ENCODE measurements around the gene PSMB7.

The PSMB7 gene

DNA sequence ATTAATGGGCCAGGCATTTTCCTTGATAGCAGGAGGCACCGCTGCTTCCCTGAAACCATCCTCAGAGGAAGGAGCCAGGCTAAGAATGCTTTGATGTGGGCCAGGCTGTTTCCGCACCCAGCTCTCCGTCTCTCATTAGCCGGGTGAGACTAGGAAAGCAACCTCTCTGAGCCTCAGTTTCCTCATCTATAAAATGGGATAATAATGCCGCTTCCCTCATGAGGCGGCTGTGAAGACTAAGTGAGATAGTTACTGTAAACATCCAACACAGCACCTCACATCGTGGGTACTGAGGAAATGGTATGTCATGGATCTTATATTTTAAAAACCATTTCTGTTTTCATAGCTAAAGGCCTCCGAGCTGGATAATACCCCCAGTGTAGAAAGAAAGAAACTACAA, 111.0 kb downstream of the PSMB7 start:
- Histone ChIP-seq H3K79me2 (ENCODE audit: low read length) (no peaks in the 10 kb centered on the region), H3K4me1 (ENCODE audit: low read length) (no peaks in the 10 kb centered on the region), H3K27ac (ENCODE audit: low read length) (no peak overlapping the region)

DNA sequence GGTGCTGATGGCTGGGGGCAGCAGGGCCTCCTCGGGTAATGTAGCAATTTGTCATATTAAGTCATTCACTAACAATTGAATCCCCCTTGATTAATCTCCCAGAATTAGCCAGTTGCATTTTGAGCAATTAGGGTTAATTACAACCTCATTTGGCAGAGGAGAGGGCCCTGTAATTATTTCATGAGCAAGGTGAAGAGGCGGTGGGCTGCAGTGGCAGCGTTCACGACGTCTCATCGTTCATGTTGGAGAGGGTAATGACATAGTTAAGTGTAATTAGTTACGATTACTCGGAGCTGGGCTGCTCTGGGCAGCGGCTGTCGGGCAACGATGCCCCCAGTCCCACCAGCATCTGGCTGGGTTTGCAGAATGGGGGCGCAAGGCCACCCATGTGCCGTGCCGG, 111.5 kb downstream of the PSMB7 start:
- H3K9me3 ChIP-seq (replicated peaks; ENCODE audit: insufficient read depth, low read length) = no peaks in the 10 kb centered on the region
- H2AFZ ChIP-seq (ENCODE audit: low read length) = no peak overlapping the region
- H3K27me3 ChIP-seq (replicated peaks; ENCODE audit: insufficient read depth, low read length) = no peaks in the 10 kb centered on the region
- H4K20me1 ChIP-seq (ENCODE audit: insufficient read depth, low read length) = no peaks in the 10 kb centered on the region
- no peak overlapping the region for H3K27ac ChIP-seq (ENCODE audit: low read length)
- H3K36me3 ChIP-seq (replicated peaks; ENCODE audit: insufficient read depth, low read length) = no peaks in the 10 kb centered on the region
- H3K9ac ChIP-seq (ENCODE audit: low read length) = no peak overlapping the region
- H3K4me1 ChIP-seq (ENCODE audit: low read length) = no peaks in the 10 kb centered on the region
- H3K9me2 ChIP-seq (replicated peaks; ENCODE audit: insufficient read depth, low read length) = no peaks in the 10 kb centered on the region
- TF ChIP-seq EZH2 (optimal IDR thresholded peaks at IDR 0.05; ENCODE audit: low read depth, low read length) = no peak
- TF ChIP-seq, protein P1, sequence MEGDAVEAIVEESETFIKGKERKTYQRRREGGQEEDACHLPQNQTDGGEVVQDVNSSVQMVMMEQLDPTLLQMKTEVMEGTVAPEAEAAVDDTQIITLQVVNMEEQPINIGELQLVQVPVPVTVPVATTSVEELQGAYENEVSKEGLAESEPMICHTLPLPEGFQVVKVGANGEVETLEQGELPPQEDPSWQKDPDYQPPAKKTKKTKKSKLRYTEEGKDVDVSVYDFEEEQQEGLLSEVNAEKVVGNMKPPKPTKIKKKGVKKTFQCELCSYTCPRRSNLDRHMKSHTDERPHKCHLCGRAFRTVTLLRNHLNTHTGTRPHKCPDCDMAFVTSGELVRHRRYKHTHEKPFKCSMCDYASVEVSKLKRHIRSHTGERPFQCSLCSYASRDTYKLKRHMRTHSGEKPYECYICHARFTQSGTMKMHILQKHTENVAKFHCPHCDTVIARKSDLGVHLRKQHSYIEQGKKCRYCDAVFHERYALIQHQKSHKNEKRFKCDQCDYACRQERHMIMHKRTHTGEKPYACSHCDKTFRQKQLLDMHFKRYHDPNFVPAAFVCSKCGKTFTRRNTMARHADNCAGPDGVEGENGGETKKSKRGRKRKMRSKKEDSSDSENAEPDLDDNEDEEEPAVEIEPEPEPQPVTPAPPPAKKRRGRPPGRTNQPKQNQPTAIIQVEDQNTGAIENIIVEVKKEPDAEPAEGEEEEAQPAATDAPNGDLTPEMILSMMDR (IDR thresholded peaks at IDR 0.05; ENCODE audit: low read length) = no peak
- TF ChIP-seq EZH2phosphoT487 (IDR thresholded peaks at IDR 0.05; ENCODE audit: low read length) = no peak
- H3K79me2 ChIP-seq (ENCODE audit: low read length) = no peaks in the 10 kb centered on the region
- no peak overlapping the region for H3K4me2 ChIP-seq (ENCODE audit: low read depth, low read length)
- no peak overlapping the region for H3K4me3 ChIP-seq (ENCODE audit: low read length)
- no peak for DNase-seq
- H3F3A ChIP-seq (ENCODE audit: insufficient read depth, low read length) = no peaks in the 10 kb centered on the region

More for the DNA sequence above, 111.0 kb downstream of the PSMB7 start:
- no peak overlapping the region for H2AFZ ChIP-seq (ENCODE audit: low read length)
- no peaks in the 10 kb centered on the region for H3K36me3 ChIP-seq (replicated peaks; ENCODE audit: insufficient read depth, low read length)
- H3K4me2 ChIP-seq (ENCODE audit: low read depth, low read length) = no peak overlapping the region
- no peaks in the 10 kb centered on the region for H3K9me2 ChIP-seq (replicated peaks; ENCODE audit: insufficient read depth, low read length)
- no peaks in the 10 kb centered on the region for H4K20me1 ChIP-seq (ENCODE audit: insufficient read depth, low read length)
- H3F3A ChIP-seq (ENCODE audit: insufficient read depth, low read length) = no peaks in the 10 kb centered on the region
- DNase-seq = no peak
- H3K27me3 ChIP-seq (replicated peaks; ENCODE audit: insufficient read depth, low read length) = no peaks in the 10 kb centered on the region
- no peak overlapping the region for H3K4me3 ChIP-seq (ENCODE audit: low read length)
- H3K9me3 ChIP-seq (replicated peaks; ENCODE audit: insufficient read depth, low read length) = no peaks in the 10 kb centered on the region
- no peak for TF ChIP-seq EZH2phosphoT487 (IDR thresholded peaks at IDR 0.05; ENCODE audit: low read length)
- TF ChIP-seq, protein P1 (IDR thresholded peaks at IDR 0.05; ENCODE audit: low read length) = no peak
- no peak for TF ChIP-seq EZH2 (optimal IDR thresholded peaks at IDR 0.05; ENCODE audit: low read depth, low read length)
- no peak overlapping the region for H3K9ac ChIP-seq (ENCODE audit: low read length)

All from MM.1S (cell line).